ENCODE data around the gene TOB1. TPM values are rescaled to one million over a fixed set of nuclear protein-coding genes. Genes with fewer than 3 reads are reported as not detected.
"Not testable (repeated sequence)": the region's sequence is repeated elsewhere in the genome, so short reads cannot be mapped to it uniquely, and the experiment has no call there.

TOB1 gene
- total RNA-seq, 1 donor from 2014 or later: 41.7 TPM

GRCh38 chr17:50899559-50900319, 33.6 kb upstream of the TOB1 start:
- Histone ChIP-seq H3K27me3 (no peaks in the 10 kb centered on the region), H3K4me1 (peaks cover 7 to 17% of the 10 kb centered on the region in 2 donors), H3K27ac (no peak overlapping the region), H3K9me3 (no peaks in the 10 kb centered on the region), H3K36me3 (no peaks in the 10 kb centered on the region), H3K4me3 (no peak overlapping the region)
- no peak for DNase-seq (ENCODE audit: low spot score in 2 of 2)
- intact Hi-C loops (cut with DNase I): no loop called here
- TF ChIP-seq CTCF (IDR thresholded peaks at IDR 0.05): no peak

GRCh38 chr17:50899005-50899460, 32.9 kb upstream of the TOB1 start:
- no peak for DNase-seq (ENCODE audit: low spot score in 2 of 2)
- Histone ChIP-seq H3K4me3 (no peak overlapping the region), H3K36me3 (no peaks in the 10 kb centered on the region), H3K27ac (no peak overlapping the region), H3K27me3 (no peaks in the 10 kb centered on the region), H3K4me1 (peaks cover 1 to 10% of the 10 kb centered on the region in 2 donors), H3K9me3 (no peaks in the 10 kb centered on the region)
- TF ChIP-seq CTCF (IDR thresholded peaks at IDR 0.05): no peak
- intact Hi-C loops (cut with DNase I): no loop called here

- no peak for TF ChIP-seq CTCF (IDR thresholded peaks at IDR 0.05)
- peaks cover 0 to 5% of the 10 kb centered on the region in 2 donors for H3K4me1 ChIP-seq
- no peaks in the 10 kb centered on the region for H3K36me3 ChIP-seq
- H3K27ac ChIP-seq: no peak overlapping the region
- no peak for DNase-seq (ENCODE audit: low spot score in 2 of 2)
- intact Hi-C loops (cut with DNase I): no loop called here
- no peak overlapping the region for H3K4me3 ChIP-seq
- H3K9me3 ChIP-seq: no peaks in the 10 kb centered on the region
- H3K27me3 ChIP-seq: no peaks in the 10 kb centered on the region
Observed at GRCh38 chr17:50898369-50899004, 32.3 kb upstream of the TOB1 start.

DNA sequence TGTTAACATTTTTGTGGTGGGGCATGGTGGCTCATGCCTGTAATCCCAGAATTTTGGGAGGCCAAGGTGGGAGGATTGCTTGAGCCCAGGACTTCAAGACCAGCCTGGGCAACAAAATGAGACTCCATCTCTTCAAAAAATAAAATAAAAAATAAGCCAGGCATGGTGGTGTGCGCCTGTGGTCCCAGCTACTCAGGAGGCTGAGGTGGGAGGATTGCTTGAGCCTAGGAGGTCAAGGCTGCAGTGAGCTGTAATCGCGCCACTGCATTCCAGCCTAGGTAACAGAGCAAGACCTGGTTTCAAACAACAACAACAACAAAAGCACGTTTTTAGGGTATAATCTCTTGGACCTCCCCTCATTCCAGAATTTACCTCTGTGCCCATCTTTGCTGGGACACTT, 28.4 kb upstream of the TOB1 start:
- H3K9me3 ChIP-seq; H3K27me3 ChIP-seq; H3K36me3 ChIP-seq; H3K4me3 ChIP-seq; H3K4me1 ChIP-seq; H3K27ac ChIP-seq; DNase-seq (ENCODE audit: low spot score in 2 of 2); intact Hi-C loops (cut with DNase I): not testable (repeated sequence)

DNA sequence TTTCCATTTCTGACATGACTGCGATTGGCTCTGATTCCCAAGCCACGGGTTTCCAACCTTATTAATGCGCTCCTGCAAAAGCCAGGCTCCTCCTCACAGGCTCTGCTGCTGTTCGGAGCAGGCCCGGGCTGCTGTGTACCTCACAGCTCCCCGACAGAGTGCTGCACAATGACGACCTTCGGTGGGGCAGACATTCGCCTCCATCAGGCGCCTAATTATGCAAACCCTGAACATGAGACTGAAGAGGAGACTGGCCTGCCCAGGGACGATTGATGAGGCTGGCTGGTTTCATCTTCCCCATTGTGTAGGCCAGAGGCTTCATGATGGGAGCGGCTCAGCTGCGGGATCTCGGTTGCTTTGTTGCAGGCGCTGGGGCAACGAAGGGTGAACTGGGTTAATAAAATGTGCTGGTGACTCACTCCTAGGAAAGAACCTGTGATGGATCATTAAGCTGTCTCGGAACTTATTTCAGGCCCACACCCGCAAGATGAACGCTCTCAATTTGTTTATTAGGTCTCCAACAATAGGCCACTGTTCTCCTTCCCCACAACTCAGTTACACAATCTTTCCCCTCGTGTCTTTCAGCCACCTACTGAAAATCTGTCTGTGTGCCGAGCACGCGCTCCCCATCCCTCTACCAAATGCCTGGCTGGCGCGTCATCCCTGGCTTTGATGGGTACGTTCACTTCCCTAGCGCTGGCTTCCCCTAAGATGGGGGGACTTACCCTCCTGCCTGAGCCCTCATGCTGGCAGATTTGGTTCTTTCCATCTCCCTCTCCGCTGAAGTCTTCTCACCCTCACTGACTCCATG, 27.2 kb upstream of the TOB1 start:
- no peak for TF ChIP-seq CTCF (IDR thresholded peaks at IDR 0.05)
- no peak overlapping the region for H3K27ac ChIP-seq
- no peaks in the 10 kb centered on the region for H3K36me3 ChIP-seq
- no peaks in the 10 kb centered on the region for H3K4me1 ChIP-seq
- H3K27me3 ChIP-seq: no peaks in the 10 kb centered on the region
- no peaks in the 10 kb centered on the region for H3K9me3 ChIP-seq
- H3K4me3 ChIP-seq: no peak overlapping the region
- DNase-seq (ENCODE audit: low spot score in 2 of 2): no peak
- intact Hi-C loops (cut with DNase I): no loop called here
